Keratinocyte (primary cell): Measurements from ENCODE around the gene ROR1.

Source experiments
- CTCF ChIP-seq, 3 experiments: IDR thresholded peaks in 1 of 3; conservative IDR thresholded peaks in 1 of 3; optimal IDR thresholded peaks in 1 of 3; 2 replicates in 2 of 3; 3 replicates in 1 of 3; pipeline versions ENCODE3 to v1.5.1; 2011; ENCODE audit warnings: low read length in 3 of 3, mild to moderate bottlenecking in 3 of 3, moderate library complexity in 2 of 3, control low read depth in 1 of 3, inconsistent platforms in 1 of 3; ENCODE audit not compliant: insufficient read depth in 2 of 3; ENCODE audit errors: extremely low read depth in 1 of 3
- EZH2 ChIP-seq: IDR thresholded peaks from one replicate; pipeline ENCODE4 v1.6.1; 2012; ENCODE audit warnings: inconsistent platforms, mild to moderate bottlenecking, low read length, moderate library complexity

GRCh38 chr1:63833363-63834119 lies 59.7 kb downstream of the ROR1 start:
- TF ChIP-seq CTCF (optimal IDR thresholded peaks at IDR 0.05 in 1 of 3, IDR thresholded peaks at IDR 0.05 in 1 of 3, conservative IDR thresholded peaks at IDR 0.05 in 1 of 3; ENCODE audit: extremely low read depth in 1 of 3, insufficient read depth in 2 of 3, low read length in 3 of 3) (no peak), EZH2 (no peak)
